Sigmoid colon (tissue), 7 donors: ENCODE measurements around the gene ACAP1. TPM values are rescaled to one million over a fixed set of nuclear protein-coding genes. Genes with fewer than 3 reads are reported as not detected.

Experiments
- DNase-seq: peaks from one replicate; pipeline ENCODE4 v3.0.0-alpha.2; 2019
- H3K27ac ChIP-seq, 4 donors: fragments of 200-600 bp; sonication (generic); one replicate each; pipeline ENCODE4 v1.5.1; 2016 to 2019; ENCODE audit warnings: mild to moderate bottlenecking in 1 of 4
- H3K27me3 ChIP-seq, 3 donors: fragments of 200-600 bp; sonication (generic); one replicate each; pipeline ENCODE4 v1.5.1; 2019; ENCODE audit warnings: mild to moderate bottlenecking in 1 of 3
- H3K36me3 ChIP-seq, 4 donors: fragments of 200-600 bp; sonication (generic); one replicate each; pipeline ENCODE4 v1.5.1; 2016 to 2019
- H3K4me1 ChIP-seq, 4 donors: fragments of 200-600 bp; sonication (generic); one replicate each; pipeline ENCODE4 v1.5.1; 2017 to 2019
- H3K4me3 ChIP-seq, 4 donors: fragments of 200-600 bp; sonication (generic); one replicate each; pipeline ENCODE4 v1.5.1; 2017 to 2019; ENCODE audit warnings: mild to moderate bottlenecking in 2 of 4, moderate library complexity in 1 of 4
- H3K9me3 ChIP-seq, 4 donors: fragments of 200-600 bp in 3 of 4; sonication (generic) in 3 of 4; one replicate each; pipeline versions ENCODE4 v1.5.1 to v1.6.1; 2013 to 2019
- CTCF ChIP-seq, 4 experiments: fragments of 450-650 bp in 3 of 4; fragments of 200-600 bp in 1 of 4; IDR thresholded peaks; one replicate each; pipeline ENCODE4 v1.5.1; 2016 to 2019; ENCODE audit warnings: antibody characterized with exemption in 4 of 4, mild to moderate bottlenecking in 3 of 4, moderate library complexity in 2 of 4
- EP300 ChIP-seq, 4 donors: sonication (generic); formaldehyde crosslinking; IDR thresholded peaks; one replicate each; pipeline ENCODE4 v1.6.1; 2017; ENCODE audit warnings: antibody characterized with exemption in 4 of 4
- POLR2A ChIP-seq, 2 donors: fragments of 450-650 bp; IDR thresholded peaks; one replicate each; pipeline ENCODE4 v1.6.1; 2016; ENCODE audit warnings: antibody characterized with exemption in 2 of 2, mild to moderate bottlenecking in 2 of 2, moderate library complexity in 2 of 2
- POLR2AphosphoS5 ChIP-seq, 4 donors: sonication (generic); formaldehyde crosslinking; IDR thresholded peaks; one replicate each; pipeline ENCODE4 v1.6.1; 2017; ENCODE audit warnings: antibody characterized with exemption in 4 of 4
- WGBS, 2 donors: extraction: QIAGEN DNeasy Blood & Tissue Kit; methylation state at CpG; one replicate each; pipeline ENCODE4 v1.1.7; 2013; 5-methylcytosine and 5-hydroxymethylcytosine counted together
- intact Hi-C: fragments of 100-400 bp; cut with DNase I; formaldehyde crosslinking; loops from one replicate; pipeline ENCODE4 v1.15.1; 2023
- polyA plus RNA-seq, 3 donors: library from polyadenylated mRNA; stranded (reverse); fragments of 200-250 nt; gene quantifications; one replicate each; pipeline ENCODE4 v1.2.3, GENCODE V29; 2013
- total RNA-seq, 4 donors: library from RNA; depleted of rRNA; stranded (reverse); fragments of >200 nt; gene quantifications; one replicate each; pipeline ENCODE4 v1.1.0, GENCODE V29; 2016
- donor health status: healthy with polysubstance abuse.
- donor health status: Bipolar disorder and iron deficiency.
- donor health status: healthy.

ACAP1 gene
- total and polyA plus RNA-seq, 7 donors = 1.1 to 55.8 (median 2.5) TPM

DNA sequence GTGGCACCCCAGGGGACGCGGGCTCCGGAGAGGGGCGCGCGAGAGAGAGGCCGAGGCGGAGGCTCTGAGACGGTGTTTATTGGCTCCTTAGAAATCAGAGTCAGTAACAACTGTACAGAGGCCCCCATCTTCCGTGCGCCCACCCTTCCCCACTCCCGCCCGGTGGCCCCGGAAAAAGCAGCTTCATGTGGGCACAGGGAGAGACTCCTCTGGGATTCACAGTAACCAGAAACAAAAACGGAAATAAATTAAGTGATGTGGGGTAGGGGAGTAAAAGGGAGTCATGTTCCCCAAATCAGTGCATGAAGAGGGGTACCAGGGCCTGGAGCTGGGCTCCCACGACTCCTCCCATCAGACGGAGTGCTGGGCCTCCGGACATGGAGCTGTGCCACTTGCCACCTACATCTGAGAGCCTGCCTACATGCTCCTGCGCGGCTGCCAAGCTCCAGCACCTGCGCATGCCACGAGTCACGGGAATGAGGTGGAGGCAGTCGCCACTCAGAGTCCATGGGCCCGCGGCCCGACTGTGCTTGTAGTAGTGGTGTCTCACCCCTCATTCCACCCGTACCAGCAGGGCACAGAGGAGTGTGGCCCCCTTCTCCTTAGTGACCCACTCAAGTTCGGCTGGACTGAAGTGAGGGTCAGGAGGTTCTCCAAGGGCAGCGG lies 20.6 kb upstream of the ACAP1 start:
- Histone ChIP-seq H3K4me3 (peak overlapping the region; percentile 80 to 89 (median 86)), H3K9me3 (no peaks in the 10 kb centered on the region), H3K4me1 (peaks cover 0 to 38% (median 30%) of the 10 kb centered on the region in 4 donors), H3K36me3 (peaks cover 49 to 77% (median 64%) of the 10 kb centered on the region in 4 donors), H3K27ac (peak overlapping the region; percentile 94 to 99 (median 96)), H3K27me3 (no peaks in the 10 kb centered on the region)
- 26 to 40% methylated on average over 30 of the region's 30 CpGs for WGBS, 2 donors
- TF ChIP-seq EP300 (IDR thresholded peaks at IDR 0.05) = no peak
- TF ChIP-seq CTCF (IDR thresholded peaks at IDR 0.05) = no peak
- TF ChIP-seq POLR2A (IDR thresholded peaks at IDR 0.05) = no peak
- TF ChIP-seq POLR2AphosphoS5 (IDR thresholded peaks at IDR 0.05) = no peak
- intact Hi-C loops = loop anchor here (1.0 to 10.0 kb wide), 2 partner anchors 14 to 819 kb away; partner anchors contain the start of gene NEURL4
- DNase-seq = peak; percentile 73

- Histone ChIP-seq H3K4me1 (peaks cover 0 to 31% (median 30%) of the 10 kb centered on the region in 4 donors), H3K27me3 (no peaks in the 10 kb centered on the region), H3K9me3 (no peaks in the 10 kb centered on the region), H3K4me3 (no peak overlapping the region), H3K36me3 (peaks cover 53 to 77% (median 67%) of the 10 kb centered on the region in 4 donors), H3K27ac (no peak overlapping the region)
- DNase-seq = no peak
- 89 to 91% methylated on average over 16 of the region's 16 CpGs for WGBS, 2 donors
- TF ChIP-seq POLR2AphosphoS5 (IDR thresholded peaks at IDR 0.05) (no peak), CTCF (IDR thresholded peaks at IDR 0.05) (no peak), POLR2A (IDR thresholded peaks at IDR 0.05) (no peak), EP300 (IDR thresholded peaks at IDR 0.05) (no peak)
- intact Hi-C loops = loop anchor here (10.0 kb wide), 1 partner anchor 818 kb away; no protein-coding TSS in a partner anchor
These were observed 19.0 kb upstream of the ACAP1 start for GRCh38 chr17:7317161-7317803.

- Histone ChIP-seq H3K4me3 (no peak overlapping the region), H3K27me3 (no peaks in the 10 kb centered on the region), H3K27ac (no peak overlapping the region), H3K4me1 (peaks cover 0 to 25% (median 21%) of the 10 kb centered on the region in 4 donors), H3K36me3 (peaks cover 53 to 77% (median 67%) of the 10 kb centered on the region in 4 donors), H3K9me3 (no peaks in the 10 kb centered on the region)
- intact Hi-C loops = loop anchor here (10.0 kb wide), 1 partner anchor 817 kb away; no protein-coding TSS in a partner anchor
- peak; percentile 63 for DNase-seq
- 76 to 90% methylated on average over 13 of the region's 13 CpGs for WGBS, 2 donors
- TF ChIP-seq EP300 (IDR thresholded peaks at IDR 0.05) = no peak
These were observed 18.0 kb upstream of the ACAP1 start for GRCh38 chr17:7318121-7318860.

DNA sequence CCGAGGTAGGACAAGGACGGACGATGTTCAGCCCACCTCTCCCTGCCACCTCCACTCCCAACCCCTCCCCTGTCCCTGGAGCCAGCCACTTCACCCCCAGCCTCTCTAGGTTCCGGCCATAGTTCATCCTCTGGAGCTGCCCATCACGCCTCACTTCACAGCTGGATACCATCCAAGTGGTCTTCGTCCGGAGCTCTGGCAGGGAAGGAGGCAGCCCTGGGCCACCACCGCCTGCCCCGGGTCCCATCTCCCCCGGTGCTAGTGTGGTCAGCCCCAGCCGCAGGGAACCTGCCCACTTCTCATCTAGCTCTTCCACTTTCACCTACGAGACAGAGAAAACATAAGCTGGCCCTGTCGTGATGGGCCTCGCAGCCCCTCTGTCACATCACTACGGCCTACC lies 14.9 kb upstream of the ACAP1 start:
- TF ChIP-seq POLR2A (IDR thresholded peaks at IDR 0.05) (no peak), CTCF (IDR thresholded peaks at IDR 0.05) (no peak), EP300 (IDR thresholded peaks at IDR 0.05) (no peak), POLR2AphosphoS5 (IDR thresholded peaks at IDR 0.05) (no peak)
- WGBS, 2 donors = 95% methylated on average over 15 of the region's 15 CpGs
- no peaks in the 10 kb centered on the region for H3K27me3 ChIP-seq
- H3K4me3 ChIP-seq = no peak overlapping the region
- H3K4me1 ChIP-seq = no peaks in the 10 kb centered on the region
- no peak for DNase-seq
- H3K9me3 ChIP-seq = no peaks in the 10 kb centered on the region
- H3K27ac ChIP-seq = no peak overlapping the region
- peaks cover 49 to 98% (median 72%) of the 10 kb centered on the region in 4 donors for H3K36me3 ChIP-seq
- intact Hi-C loops = no loop called here
